ENCODE measurements around the gene TIMP3.

The TIMP3 gene

GRCh38 chr22:32809786-32810554 lies 8.5 kb downstream of the TIMP3 start:
- DNase-seq (ENCODE audit: low spot score): no peak

- no peak for DNase-seq (ENCODE audit: low spot score)
Measured at GRCh38 chr22:32810555-32811133, 9.1 kb downstream of the TIMP3 start.

GRCh38 chr22:32811788-32812545 lies 10.5 kb downstream of the TIMP3 start:
- no peak for DNase-seq (ENCODE audit: low spot score)

- no peak for DNase-seq (ENCODE audit: low spot score)
Measured at GRCh38 chr22:32814285-32814860, 12.9 kb downstream of the TIMP3 start.

GRCh38 chr22:32815059-32815458 lies 13.6 kb downstream of the TIMP3 start:
- DNase-seq (ENCODE audit: low spot score): no peak

- no peak for DNase-seq (ENCODE audit: low spot score)
Measured at GRCh38 chr22:32815943-32816342, 14.4 kb downstream of the TIMP3 start.

- no peak for DNase-seq (ENCODE audit: low spot score)
Measured at GRCh38 chr22:32817137-32817730, 15.7 kb downstream of the TIMP3 start.

- no peak for DNase-seq (ENCODE audit: low spot score)
Measured at GRCh38 chr22:32818446-32819115, 17.1 kb downstream of the TIMP3 start.

GRCh38 chr22:32819120-32819519 lies 17.6 kb downstream of the TIMP3 start:
- DNase-seq (ENCODE audit: low spot score): no peak

GRCh38 chr22:32820131-32821119 lies 18.9 kb downstream of the TIMP3 start:
- no peak for DNase-seq (ENCODE audit: low spot score)

GRCh38 chr22:32822179-32822877 lies 20.8 kb downstream of the TIMP3 start:
- no peak for DNase-seq (ENCODE audit: low spot score)

- DNase-seq (ENCODE audit: low spot score): no peak
Measured at GRCh38 chr22:32823024-32823730, 21.7 kb downstream of the TIMP3 start.

- no peak for DNase-seq (ENCODE audit: low spot score)
Measured at GRCh38 chr22:32824531-32825312, 23.2 kb downstream of the TIMP3 start.

GRCh38 chr22:32826537-32826936 lies 25.0 kb downstream of the TIMP3 start:
- no peak for DNase-seq (ENCODE audit: low spot score)

- DNase-seq (ENCODE audit: low spot score): no peak
Measured at GRCh38 chr22:32827049-32827602, 25.6 kb downstream of the TIMP3 start.

GRCh38 chr22:32828150-32828549 lies 26.6 kb downstream of the TIMP3 start:
- no peak for DNase-seq (ENCODE audit: low spot score)

- no peak for DNase-seq (ENCODE audit: low spot score)
Measured at GRCh38 chr22:32828561-32828960, 27.1 kb downstream of the TIMP3 start.

GRCh38 chr22:32829451-32829851 lies 27.9 kb downstream of the TIMP3 start:
- no peak for DNase-seq (ENCODE audit: low spot score)

Data from kidney capillary endothelial cell (primary cell).